ENCODE data around the gene MLEC. TPM values are rescaled to one million over a fixed set of nuclear protein-coding genes. Genes with fewer than 3 reads are reported as not detected.

MLEC gene
- total RNA-seq, 3 donors from 2014 or later = 166 to 281 (median 272) TPM

- Histone ChIP-seq H3K36me3 (ENCODE audit: low read depth) (no peaks in the 10 kb centered on the region), H3K4me3 (no peak overlapping the region), H3K4me1 (ENCODE audit: low read depth) (peaks cover 34% of the 10 kb centered on the region), H3K9me3 (no peaks in the 10 kb centered on the region)
- no peak for ATAC-seq
- no peak for DNase-seq
- intact Hi-C loops (cut with DNase I, micrococcal nuclease) = loop anchor here in 1 of 2 donors (5.0 kb wide), 1 partner anchor 75 kb away; no protein-coding TSS in a partner anchor
- TF ChIP-seq CTCF (IDR thresholded peaks at IDR 0.05) = no peak
Observed at GRCh38 chr12:120722784-120723183, 35.8 kb downstream of the MLEC start.

GRCh38 chr12:120724720-120725119 is 37.8 kb downstream of the MLEC start:
- no peak for DNase-seq
- no peaks in the 10 kb centered on the region for H3K36me3 ChIP-seq (ENCODE audit: low read depth)
- peaks cover 24% of the 10 kb centered on the region for H3K4me1 ChIP-seq (ENCODE audit: low read depth)
- TF ChIP-seq CTCF (IDR thresholded peaks at IDR 0.05) = no peak
- no peaks in the 10 kb centered on the region for H3K9me3 ChIP-seq
- intact Hi-C loops (cut with DNase I, micrococcal nuclease) = loop anchor here in 1 of 2 donors (5.0 kb wide), 1 partner anchor 77 kb away; no protein-coding TSS in a partner anchor
- H3K4me3 ChIP-seq = no peak overlapping the region
- ATAC-seq = no peak

GRCh38 chr12:120725151-120725658 is 38.3 kb downstream of the MLEC start:
- no peak for ATAC-seq
- H3K9me3 ChIP-seq = no peaks in the 10 kb centered on the region
- peaks cover 19% of the 10 kb centered on the region for H3K4me1 ChIP-seq (ENCODE audit: low read depth)
- H3K36me3 ChIP-seq (ENCODE audit: low read depth) = no peaks in the 10 kb centered on the region
- no peak for TF ChIP-seq CTCF (IDR thresholded peaks at IDR 0.05)
- peak overlapping the region; percentile 38 for H3K4me3 ChIP-seq
- intact Hi-C loops (cut with DNase I, micrococcal nuclease) = no loop called here
- no peak for DNase-seq

GRCh38 chr12:120725659-120726509 is 38.9 kb downstream of the MLEC start, which contains the start of gene ACADS:
TSS of gene ACADS (plus strand) at chr12:120725826. CDS start at chr12:120725886, 60 bp downstream.
- intact Hi-C loops (cut with DNase I, micrococcal nuclease) = no loop called here
- peaks cover 16% of the 10 kb centered on the region for H3K4me1 ChIP-seq (ENCODE audit: low read depth)
- ATAC-seq (peak; percentile 98), DNase-seq (peak; percentile 95 to 96 (median 95))
- no peaks in the 10 kb centered on the region for H3K9me3 ChIP-seq
- no peak for TF ChIP-seq CTCF (IDR thresholded peaks at IDR 0.05)
- H3K36me3 ChIP-seq (ENCODE audit: low read depth) = no peaks in the 10 kb centered on the region
- H3K4me3 ChIP-seq = peak within 1 kb of the TSS; percentile 38

GRCh38 chr12:120726510-120726793 is 39.5 kb downstream of the MLEC start:
- Histone ChIP-seq H3K36me3 (ENCODE audit: low read depth) (no peaks in the 10 kb centered on the region), H3K4me3 (peak overlapping the region; percentile 38), H3K9me3 (no peaks in the 10 kb centered on the region), H3K4me1 (ENCODE audit: low read depth) (peaks cover 16% of the 10 kb centered on the region)
- intact Hi-C loops (cut with DNase I, micrococcal nuclease) = no loop called here
- no peak for TF ChIP-seq CTCF (IDR thresholded peaks at IDR 0.05)
- DNase-seq (no peak), ATAC-seq (no peak)
